Activated CD4-positive, alpha-beta T cell treated with anti-CD3 and anti-CD28 coated beads, Interleukin-2, amount 10 ng/mL, durations not matched to agents 7 days and 5 days (primary cell): ENCODE data around the gene HLA-C. TPM values are rescaled to one million over a fixed set of nuclear protein-coding genes. Genes with fewer than 3 reads are reported as not detected.
"Not testable (repeated sequence)": the region's sequence is repeated elsewhere in the genome, so short reads cannot be mapped to it uniquely, and the experiment has no call there.

Experiments
- CTCF ChIA-PET: fragments of 350-600 bp; sonication (Branson Sonifier 250); formaldehyde crosslinking; loops from one replicate; lab custom pipeline; 2021; ENCODE audit warnings: antibody characterized with exemption; lab: Charles Lee
- POLR2A ChIA-PET: fragments of 350-600 bp; sonication (Branson Sonifier 250); formaldehyde crosslinking; loops from one replicate; lab custom pipeline; 2021; ENCODE audit warnings: antibody characterized with exemption; lab: Charles Lee
- DNase-seq: peaks from one replicate; pipeline ENCODE4 v3.0.0-alpha.2; 2020
- H3K27ac Mint-ChIP-seq: one replicate; pipeline ENCODE4 v1.8.0; 2021; ENCODE audit warnings: mild to moderate bottlenecking, moderate library complexity, mixed read lengths
- H3K27me3 Mint-ChIP-seq: one replicate; pipeline ENCODE4 v1.8.0; 2021; ENCODE audit warnings: mixed read lengths
- H3K36me3 Mint-ChIP-seq: one replicate; pipeline ENCODE4 v1.8.0; 2021; ENCODE audit warnings: low read depth, mixed read lengths
- H3K4me1 Mint-ChIP-seq: one replicate; pipeline ENCODE4 v1.8.0; 2021; ENCODE audit warnings: mixed read lengths
- H3K4me3 Mint-ChIP-seq: one replicate; pipeline ENCODE4 v1.8.0; 2021; ENCODE audit warnings: mild to moderate bottlenecking, moderate library complexity, mixed read lengths
- H3K9me3 Mint-ChIP-seq: one replicate; pipeline ENCODE4 v1.8.0; 2021; ENCODE audit warnings: mixed read lengths
- total RNA-seq, 2 experiments: library from RNA; stranded (reverse); gene quantifications; one replicate each; pipeline ENCODE4 v1.2.3, GENCODE V29; 2021

HLA-C gene
- total RNA-seq, 2 experiments from 2014 or later = 1,296 to 1,446 TPM

DNA sequence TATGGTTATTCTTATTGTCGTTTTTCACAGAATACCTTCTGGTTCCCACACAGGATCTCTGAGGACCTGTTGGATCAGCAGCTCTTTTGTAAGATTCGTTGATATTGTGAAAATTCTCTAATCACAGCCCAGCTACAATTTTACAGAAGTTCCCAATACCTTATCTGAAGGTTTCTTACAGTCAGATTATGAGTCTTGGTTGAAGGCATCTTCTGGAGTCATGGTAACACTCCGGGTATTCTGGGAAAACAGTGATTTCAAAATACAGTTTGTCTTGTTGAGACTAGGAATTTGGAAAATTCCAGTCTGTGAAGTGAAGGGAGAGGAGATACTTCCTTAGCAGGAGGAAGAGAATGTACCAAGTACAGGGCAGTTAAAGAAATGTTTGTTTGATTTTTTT is 22.2 kb upstream of the HLA-C start:
- peaks cover 7% of the 10 kb centered on the region for H3K4me1 Mint-ChIP-seq
- DNase-seq = no peak
- no peak overlapping the region for H3K27ac Mint-ChIP-seq
- H3K4me3 Mint-ChIP-seq = no peak overlapping the region
- CTCF ChIA-PET = interaction anchor here (0.7 to 1.2 kb wide), 2 partner anchors 8 to 47 kb away, joined by 3 read pairs; no protein-coding TSS in a partner anchor
- peaks cover 55% of the 10 kb centered on the region for H3K27me3 Mint-ChIP-seq
- H3K36me3 Mint-ChIP-seq = no peaks in the 10 kb centered on the region
- H3K9me3 Mint-ChIP-seq = no peaks in the 10 kb centered on the region
- POLR2A ChIA-PET = no interaction called here

DNA sequence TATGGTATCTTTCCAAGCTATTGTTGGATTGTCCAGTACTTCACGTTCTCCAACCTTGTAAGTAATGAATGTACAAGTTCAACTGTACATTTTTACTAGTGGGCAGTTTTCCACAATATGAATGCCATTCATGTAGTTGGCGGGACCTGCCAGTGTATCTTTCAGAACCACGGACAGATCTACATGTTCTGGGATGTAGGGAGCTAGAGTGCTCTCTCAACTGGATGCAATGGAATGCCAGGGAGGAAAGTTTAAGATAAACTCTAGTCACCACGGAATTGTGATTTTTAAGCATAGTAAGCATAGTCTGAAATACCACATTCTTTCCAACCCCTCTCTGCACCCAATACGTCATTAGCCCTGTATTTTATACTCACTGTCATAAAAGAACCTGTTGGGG is 21.5 kb upstream of the HLA-C start:
- no peak for DNase-seq
- ChIA-PET POLR2A (interaction anchor here (0.6 kb wide), 1 partner anchor 39 kb away, joined by 4 read pairs; no protein-coding TSS in a partner anchor), CTCF (no interaction called here)
- no peaks in the 10 kb centered on the region for H3K36me3 Mint-ChIP-seq
- no peak overlapping the region for H3K27ac Mint-ChIP-seq
- H3K9me3 Mint-ChIP-seq = no peaks in the 10 kb centered on the region
- H3K4me3 Mint-ChIP-seq = no peak overlapping the region
- H3K4me1 Mint-ChIP-seq = peaks cover 9% of the 10 kb centered on the region
- H3K27me3 Mint-ChIP-seq = peaks cover 50% of the 10 kb centered on the region

DNA sequence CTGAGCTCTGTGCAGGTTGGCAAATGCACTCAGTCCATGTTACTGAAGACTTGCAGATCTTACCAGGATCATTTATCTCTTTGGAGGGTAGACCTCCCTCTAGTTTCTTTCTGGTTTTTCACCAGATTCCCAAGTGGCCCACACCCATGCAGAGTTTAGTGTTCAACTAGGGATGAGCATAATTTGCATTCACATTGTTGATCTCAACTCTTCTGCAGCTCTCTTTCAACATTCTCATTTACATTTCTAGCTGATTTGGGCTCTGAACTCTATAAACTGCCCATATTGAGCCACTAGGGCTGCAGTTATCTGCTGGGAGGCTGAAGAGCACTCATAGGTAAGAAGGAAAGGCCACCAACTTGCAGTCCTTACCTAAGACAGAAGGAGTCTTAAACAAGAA is 17.9 kb upstream of the HLA-C start:
- H3K4me1 Mint-ChIP-seq = peaks cover 9% of the 10 kb centered on the region
- DNase-seq = no peak
- no peaks in the 10 kb centered on the region for H3K36me3 Mint-ChIP-seq
- H3K9me3 Mint-ChIP-seq = no peaks in the 10 kb centered on the region
- peaks cover 24% of the 10 kb centered on the region for H3K27me3 Mint-ChIP-seq
- ChIA-PET CTCF (interaction anchor here (1.2 kb wide), 1 partner anchor 77 kb away, joined by 4 read pairs; no protein-coding TSS in a partner anchor), POLR2A (no interaction called here)
- no peak overlapping the region for H3K4me3 Mint-ChIP-seq
- no peak overlapping the region for H3K27ac Mint-ChIP-seq

DNA sequence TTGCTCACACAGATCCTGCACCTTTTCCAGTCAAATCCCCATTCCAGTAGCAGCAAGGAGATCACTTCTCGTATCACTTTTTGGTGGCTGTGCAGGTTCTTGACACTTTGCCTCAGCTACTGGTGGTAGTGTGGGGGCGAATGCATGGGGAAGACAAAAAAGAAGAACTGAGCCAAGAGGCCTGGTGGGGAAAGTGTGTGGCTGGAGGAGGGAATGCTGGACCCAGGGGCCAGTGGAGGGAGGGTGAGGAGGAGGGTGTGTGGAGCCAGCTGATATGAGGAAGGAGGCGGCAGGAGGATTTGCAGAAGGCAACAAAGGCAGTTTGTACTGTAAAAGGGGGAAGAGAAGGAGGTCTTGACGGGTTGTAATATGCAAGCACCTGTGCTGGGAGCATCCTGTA is 15.7 kb upstream of the HLA-C start:
- no peaks in the 10 kb centered on the region for H3K36me3 Mint-ChIP-seq
- peaks cover 11% of the 10 kb centered on the region for H3K27me3 Mint-ChIP-seq
- POLR2A ChIA-PET = interaction anchor here (0.7 kb wide), 1 partner anchor 100 kb away, joined by 4 read pairs; no protein-coding TSS in a partner anchor
- no peak overlapping the region for H3K27ac Mint-ChIP-seq
- CTCF ChIA-PET = interaction anchor here (0.5 to 0.6 kb wide), 2 partner anchors 38 to 297 kb away, joined by 3 to 4 read pairs; no protein-coding TSS in a partner anchor
- H3K9me3 Mint-ChIP-seq = no peaks in the 10 kb centered on the region
- H3K4me1 Mint-ChIP-seq = peaks cover 9% of the 10 kb centered on the region
- no peak for DNase-seq
- H3K4me3 Mint-ChIP-seq = no peak overlapping the region

DNA sequence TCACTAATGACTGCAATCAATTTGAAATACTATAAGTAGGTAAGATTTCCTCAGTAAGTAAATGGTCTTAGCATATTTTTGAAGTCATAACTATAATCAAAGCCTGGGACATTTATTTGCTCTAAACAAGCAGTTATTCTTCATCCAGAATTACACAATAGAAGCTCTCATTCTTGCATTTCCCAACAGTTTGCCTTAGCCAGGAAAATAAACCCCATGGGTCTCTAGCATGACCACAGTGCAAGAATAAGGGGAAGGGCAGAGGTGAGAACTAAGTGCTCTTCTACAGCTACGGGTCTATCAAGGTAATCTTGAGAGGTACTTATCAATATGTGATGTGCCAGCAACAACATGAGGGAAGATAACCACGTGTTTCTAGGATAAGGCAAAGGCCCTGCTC is 14.1 kb upstream of the HLA-C start:
- Mint-ChIP-seq H3K36me3 (no peaks in the 10 kb centered on the region), H3K4me1 (peaks cover 9% of the 10 kb centered on the region), H3K9me3 (peaks cover 4% of the 10 kb centered on the region), H3K27ac (no peak overlapping the region), H3K4me3 (no peak overlapping the region), H3K27me3 (peaks cover 9% of the 10 kb centered on the region)
- ChIA-PET CTCF (interaction anchor here (0.7 to 1.0 kb wide), 2 partner anchors 8 to 81 kb away, joined by 3 read pairs; no protein-coding TSS in a partner anchor), POLR2A (no interaction called here)
- no peak for DNase-seq

DNA sequence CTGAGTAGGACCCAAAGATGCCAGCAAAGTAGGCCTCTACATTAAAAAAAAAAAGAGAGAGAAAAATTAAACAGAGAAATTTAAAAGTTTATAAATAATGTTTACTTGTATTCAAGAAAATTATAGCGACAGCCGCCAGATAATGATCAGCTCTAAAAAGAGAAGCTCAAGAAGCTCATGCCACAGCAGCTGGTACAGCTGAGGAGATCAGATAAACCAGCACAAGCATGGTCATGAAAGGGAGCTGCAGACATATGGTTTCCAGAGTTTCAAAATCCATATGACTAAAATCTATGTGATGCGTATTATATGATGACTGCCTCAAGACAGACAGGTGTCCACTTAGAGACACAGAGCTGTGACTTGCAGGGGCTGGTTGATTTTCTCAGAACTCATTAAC is 13.6 kb upstream of the HLA-C start:
- H3K36me3 Mint-ChIP-seq = no peaks in the 10 kb centered on the region
- CTCF ChIA-PET = interaction anchor here (1.0 kb wide), 1 partner anchor 9 kb away, joined by 3 read pairs; no protein-coding TSS in a partner anchor
- H3K4me1 Mint-ChIP-seq = peaks cover 9% of the 10 kb centered on the region

DNA sequence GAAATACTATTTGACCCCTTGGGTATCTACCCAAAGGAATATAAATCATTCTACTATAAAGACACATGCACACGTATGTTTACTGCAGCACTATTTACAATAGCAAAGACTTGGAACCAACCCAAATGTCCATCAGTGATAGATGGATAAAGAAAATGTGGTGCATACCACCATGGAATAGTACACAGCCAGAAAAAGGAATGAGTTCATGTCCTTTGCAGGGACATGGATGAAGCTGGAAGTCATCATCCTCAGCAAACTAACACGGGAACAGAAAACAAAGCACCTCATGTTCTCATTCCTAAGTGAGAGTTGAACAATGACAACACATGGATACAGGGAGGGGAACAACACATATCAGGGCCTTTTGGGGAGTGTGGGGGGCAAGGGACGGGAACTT is 7.8 kb upstream of the HLA-C start:
- peaks cover 32% of the 10 kb centered on the region for H3K27me3 Mint-ChIP-seq
- POLR2A ChIA-PET, H3K9me3 Mint-ChIP-seq, DNase-seq, H3K4me1 Mint-ChIP-seq, H3K27ac Mint-ChIP-seq, H3K4me3 Mint-ChIP-seq, H3K36me3 Mint-ChIP-seq: not testable (repeated sequence)
- CTCF ChIA-PET = interaction anchor here (1.3 kb wide), 1 partner anchor 10 kb away, joined by 3 read pairs; no protein-coding TSS in a partner anchor

More for the DNA sequence above, 13.6 kb upstream of the HLA-C start:
- POLR2A ChIA-PET = no interaction called here
- DNase-seq = no peak
- no peak overlapping the region for H3K4me3 Mint-ChIP-seq
- peaks cover 9% of the 10 kb centered on the region for H3K27me3 Mint-ChIP-seq
- H3K9me3 Mint-ChIP-seq = peaks cover 4% of the 10 kb centered on the region
- no peak overlapping the region for H3K27ac Mint-ChIP-seq

DNA sequence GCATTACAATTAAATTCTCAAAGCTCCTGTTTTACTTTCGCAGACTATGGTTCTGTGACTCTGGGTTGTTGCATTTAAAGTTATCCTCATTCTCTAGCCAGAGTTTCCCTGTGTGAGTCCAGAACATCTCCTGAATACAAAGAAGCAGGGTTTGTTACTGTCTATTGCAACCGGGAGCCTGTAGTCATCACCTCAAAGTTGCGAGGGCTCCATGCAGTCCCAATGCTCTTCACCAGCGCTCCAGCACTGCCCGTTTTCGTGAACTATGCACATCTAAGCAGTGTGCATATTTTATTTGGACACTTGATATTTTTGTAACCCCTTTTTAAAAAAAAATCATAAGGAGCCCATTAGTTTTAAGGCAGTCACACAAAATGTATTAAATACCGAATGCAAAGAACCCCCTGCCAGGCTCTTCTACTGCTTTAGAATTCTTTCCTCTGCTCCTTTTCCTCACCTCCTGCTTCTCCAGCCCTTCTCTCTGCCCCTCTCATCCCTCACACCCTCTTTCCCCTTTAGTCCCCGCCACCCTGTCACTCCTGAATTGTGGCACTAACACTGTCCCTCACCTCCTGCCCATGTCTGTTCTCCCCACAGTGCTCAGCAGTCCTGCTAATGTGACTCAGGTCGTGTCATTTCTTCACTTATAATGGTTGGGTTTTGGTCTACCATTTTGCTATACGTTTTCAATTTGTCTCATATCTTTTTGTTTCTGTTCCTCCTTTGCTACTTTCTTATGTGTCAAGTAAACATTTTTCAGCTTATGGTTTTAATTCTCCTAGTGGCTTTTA is 1.1 kb upstream of the HLA-C start:
- Mint-ChIP-seq H3K9me3 (no peaks in the 10 kb centered on the region), H3K4me1 (peaks cover 43% of the 10 kb centered on the region), H3K27me3 (peaks cover 20% of the 10 kb centered on the region), H3K27ac (peak overlapping the region; percentile 100), H3K4me3 (peak overlapping the region; percentile 87), H3K36me3 (peaks cover 38% of the 10 kb centered on the region)
- POLR2A ChIA-PET = no interaction called here
- DNase-seq = peak; percentile 37
- CTCF ChIA-PET = interaction anchor here (1.2 kb wide), 1 partner anchor 94 kb away, joined by 3 read pairs; no protein-coding TSS in a partner anchor

DNA sequence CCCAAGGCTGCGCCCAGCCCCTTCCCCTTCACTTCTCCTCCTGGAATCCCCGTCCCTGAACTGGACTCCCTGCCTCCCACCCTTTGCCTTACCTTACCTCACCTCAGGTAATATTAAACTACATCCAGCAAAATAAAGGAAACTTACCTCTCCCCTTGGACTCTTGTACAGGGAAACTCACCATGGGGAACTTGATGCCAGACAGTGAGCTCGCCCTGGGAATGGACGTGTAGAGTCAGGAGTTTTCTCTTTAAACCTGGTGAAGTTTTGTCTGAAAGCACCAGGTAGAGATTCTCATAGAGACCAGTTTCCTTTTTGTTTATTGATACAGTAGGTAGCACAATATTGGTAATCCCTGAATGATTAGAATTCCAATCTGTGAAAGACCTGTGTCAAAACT is 544 bp upstream of the HLA-C start:
- peak overlapping the region; percentile 87 for H3K4me3 Mint-ChIP-seq
- no peaks in the 10 kb centered on the region for H3K9me3 Mint-ChIP-seq
- ChIA-PET POLR2A (no interaction called here), CTCF (interaction anchor here (1.2 kb wide), 1 partner anchor 94 kb away, joined by 3 read pairs; no protein-coding TSS in a partner anchor)
- peaks cover 17% of the 10 kb centered on the region for H3K27me3 Mint-ChIP-seq
- peak; percentile 37 for DNase-seq
- peak overlapping the region; percentile 100 for H3K27ac Mint-ChIP-seq
- H3K36me3 Mint-ChIP-seq = peaks cover 44% of the 10 kb centered on the region
- H3K4me1 Mint-ChIP-seq = peaks cover 49% of the 10 kb centered on the region

DNA sequence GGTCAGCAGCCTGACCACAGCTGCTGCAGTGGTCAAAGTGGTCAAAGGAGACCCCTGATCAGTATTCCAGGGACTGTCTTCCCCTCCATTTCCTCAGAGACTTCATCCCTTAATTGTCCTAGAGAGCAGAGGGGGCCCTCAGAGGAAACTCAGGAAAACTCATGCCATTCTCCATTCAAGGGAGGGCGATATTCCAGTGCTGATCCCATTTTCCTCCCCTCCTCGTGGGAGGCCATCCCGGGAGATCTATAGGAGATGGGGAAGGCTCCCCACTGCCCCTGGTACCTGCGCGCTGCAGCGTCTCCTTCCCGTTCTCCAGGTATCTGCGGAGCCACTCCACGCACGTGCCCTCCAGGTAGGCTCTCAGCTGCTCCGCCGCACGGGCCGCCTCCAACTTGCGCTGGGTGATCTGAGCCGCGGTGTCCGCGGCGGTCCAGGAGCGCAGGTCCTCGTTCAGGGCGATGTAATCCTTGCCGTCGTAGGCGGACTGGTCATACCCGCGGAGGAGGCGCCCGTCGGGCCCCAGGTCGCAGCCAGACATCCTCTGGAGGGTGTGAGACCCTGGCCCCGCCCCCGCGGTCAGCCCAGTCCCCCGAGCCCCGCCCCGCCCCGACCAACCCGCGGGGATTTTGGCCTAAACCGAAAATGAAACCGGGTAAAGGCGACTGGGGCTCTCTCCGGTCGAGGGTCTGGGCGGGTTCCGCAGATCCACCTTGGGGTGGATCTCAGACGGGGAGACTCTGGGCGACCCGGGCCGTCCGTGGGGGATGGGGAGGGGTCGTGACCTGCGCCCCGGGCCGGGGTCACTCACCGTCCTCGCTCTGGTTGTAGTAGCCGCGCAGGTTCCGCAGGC is 878 bp downstream of the HLA-C start:
- Mint-ChIP-seq H3K27me3 (peaks cover 3% of the 10 kb centered on the region), H3K36me3 (peaks cover 50% of the 10 kb centered on the region), H3K9me3 (no peaks in the 10 kb centered on the region), H3K4me1 (peaks cover 50% of the 10 kb centered on the region), H3K4me3 (peak overlapping the region; percentile 87), H3K27ac (peak overlapping the region; percentile 100)
- CTCF ChIA-PET = no interaction called here
- POLR2A ChIA-PET = no interaction called here
- peak; percentile 74 for DNase-seq

DNA sequence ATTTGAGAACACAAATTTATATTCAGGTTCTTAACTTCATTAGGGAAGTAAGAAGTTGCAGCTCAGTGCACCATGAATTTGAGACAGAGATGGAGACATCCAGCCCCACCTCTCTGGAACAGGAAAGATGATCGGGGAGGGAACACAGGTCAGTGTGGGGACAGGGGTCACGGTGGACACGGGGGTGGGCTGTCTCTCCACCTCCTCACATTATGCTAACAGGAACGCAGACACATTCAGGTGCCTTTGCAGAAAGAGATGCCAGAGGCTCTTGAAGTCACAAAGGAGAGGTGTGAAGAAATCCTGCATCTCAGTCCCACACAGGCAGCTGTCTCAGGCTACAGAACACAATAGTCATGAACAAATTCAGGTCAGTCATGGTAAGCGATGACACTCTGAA is 3.1 kb downstream of the HLA-C start:
- H3K36me3 Mint-ChIP-seq = peaks cover 52% of the 10 kb centered on the region
- ChIA-PET CTCF (interaction anchor here (1.0 kb wide), 2 partner anchors 10 to 85 kb away, joined by 3 read pairs; no protein-coding TSS in a partner anchor), POLR2A (interaction anchor here (1.3 kb wide), 1 partner anchor 85 kb away, joined by 3 read pairs; no protein-coding TSS in a partner anchor)
- H3K27ac Mint-ChIP-seq = peak overlapping the region; percentile 57
- H3K4me3 Mint-ChIP-seq = peak overlapping the region; percentile 68
- peaks cover 41% of the 10 kb centered on the region for H3K4me1 Mint-ChIP-seq
- no peaks in the 10 kb centered on the region for H3K9me3 Mint-ChIP-seq
- DNase-seq = no peak
- H3K27me3 Mint-ChIP-seq = no peaks in the 10 kb centered on the region

DNA sequence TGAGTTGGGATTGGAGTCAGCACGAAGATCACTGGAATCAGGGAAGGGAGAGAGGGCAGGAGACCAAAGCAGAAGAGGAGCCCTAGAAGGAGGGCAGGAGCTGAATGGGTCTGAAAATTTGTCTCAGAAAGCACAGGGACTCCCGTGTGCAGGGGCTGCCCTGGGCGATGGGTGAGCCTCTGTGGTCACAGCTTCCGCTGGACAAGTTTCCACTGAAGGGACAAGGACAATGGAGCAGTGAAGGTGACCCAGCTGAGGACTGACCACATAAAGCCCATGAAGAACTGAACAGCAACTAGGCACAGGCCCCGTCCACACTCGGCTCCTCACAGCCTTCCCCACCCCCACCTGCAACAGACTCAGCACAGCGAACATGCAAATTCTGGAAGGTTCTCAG is 3.5 kb downstream of the HLA-C start:
- ChIA-PET POLR2A (interaction anchor here (1.3 kb wide), 1 partner anchor 86 kb away, joined by 3 read pairs; no protein-coding TSS in a partner anchor), CTCF (interaction anchor here (1.0 kb wide), 1 partner anchor 86 kb away, joined by 3 read pairs; no protein-coding TSS in a partner anchor)
- Mint-ChIP-seq H3K36me3 (peaks cover 52% of the 10 kb centered on the region), H3K27ac (no peak overlapping the region), H3K4me1 (peaks cover 39% of the 10 kb centered on the region), H3K27me3 (no peaks in the 10 kb centered on the region), H3K4me3 (peak overlapping the region; percentile 40), H3K9me3 (peaks cover 1% of the 10 kb centered on the region)
- DNase-seq = no peak
